Right lobe of liver (tissue), 6 donors: ENCODE data around the gene BLMH. TPM values are rescaled to one million over a fixed set of nuclear protein-coding genes. Genes with fewer than 3 reads are reported as not detected.

Source experiments
- ATAC-seq, 4 donors: fragments of 200-7000 bp; cut with Tn5 transposase; one replicate each; pipeline ENCODE4 v1.9.1; 2020; ENCODE audit warnings: mild to moderate bottlenecking in 4 of 4, moderate library complexity in 4 of 4
- DNase-seq, 3 donors: peaks; one replicate each; pipeline ENCODE4 v3.0.0-alpha.2; 2020
- H3K27ac ChIP-seq, 3 donors: fragments of 200-600 bp; one replicate each; pipeline ENCODE4 v1.8.0; 2022
- H3K27me3 ChIP-seq, 2 donors: fragments of 200-600 bp; one replicate each; pipeline ENCODE4 v1.8.0; 2022
- H3K36me3 ChIP-seq, 4 donors: fragments of 200-600 bp; sonication (generic) in 1 of 4; one replicate each; pipeline versions ENCODE4 v1.5.1 to v1.8.0; 2017 to 2022; ENCODE audit warnings: control low read depth in 1 of 4
- H3K4me1 ChIP-seq, 4 donors: fragments of 200-600 bp; sonication (generic) in 1 of 4; one replicate each; pipeline versions ENCODE4 v1.5.1 to v1.8.0; 2017 to 2022; ENCODE audit warnings: control low read depth in 1 of 4
- H3K4me3 ChIP-seq, 3 donors: fragments of 200-600 bp; one replicate each; pipeline ENCODE4 v1.8.0; 2022
- H3K9me3 ChIP-seq, 4 donors: fragments of 200-600 bp; sonication (generic) in 1 of 4; one replicate each; pipeline versions ENCODE4 v1.5.1 to v1.8.0; 2017 to 2022; ENCODE audit warnings: control low read depth in 1 of 4
- POLR2A ChIP-seq: fragments of 450-650 bp; IDR thresholded peaks from one replicate; pipeline ENCODE4 v1.6.1; 2017; ENCODE audit warnings: antibody characterized with exemption, mild to moderate bottlenecking
- WGBS: methylation state at CpG from one replicate; pipeline ENCODE4 v1.1.6; 2018; ENCODE audit warnings: low coverage, low lambda C conversion rate; ENCODE audit not compliant: insufficient coverage; ENCODE audit errors: missing lambda C conversion rate; 5-methylcytosine and 5-hydroxymethylcytosine counted together
- intact Hi-C, 2 donors: fragments of 100-400 bp; cut with DNase I; formaldehyde crosslinking; loops; one replicate each; pipeline versions ENCODE4 v1.11.2 to v1.14.1; 2022
- total RNA-seq, 6 experiments: library from RNA; depleted of rRNA in 2 of 6; stranded (reverse); fragments of >200 nt in 2 of 6; fragmentation: NEBNext Ultra II Directional in 3 of 6; extraction: Animal tissue kit (Norgen Biotek cat#: 25700) in 3 of 6; gene quantifications; one replicate each; pipeline versions ENCODE4 v1.1.0 to v1.2.4, GENCODE V29; 2016 to 2023
- TF ChIP-seq, protein P1 (sequence below), 4 donors: fragments of 200-600 bp in 3 of 4; fragments of 450-650 bp in 1 of 4; IDR thresholded peaks; one replicate each; pipeline versions ENCODE4 v1.5.1 to v1.8.0; 2016 to 2022; ENCODE audit warnings: antibody characterized with exemption in 4 of 4, mild to moderate bottlenecking in 2 of 4
- donor health status: DM: no; HTN: yes; CAD: no.
- donor health status: DM: no; HTN: no; CAD: no.
- donor health status: DM: no; HTN: no; CAD: no.
- donor health status: DM: no; HTN: yes; CAD: no.
- donor health status: DM: no; HTN: yes; CAD: no.

The BLMH gene
- total RNA-seq, 6 experiments from 2014 or later: 7.0 to 9.2 (median 7.3) TPM

DNA sequence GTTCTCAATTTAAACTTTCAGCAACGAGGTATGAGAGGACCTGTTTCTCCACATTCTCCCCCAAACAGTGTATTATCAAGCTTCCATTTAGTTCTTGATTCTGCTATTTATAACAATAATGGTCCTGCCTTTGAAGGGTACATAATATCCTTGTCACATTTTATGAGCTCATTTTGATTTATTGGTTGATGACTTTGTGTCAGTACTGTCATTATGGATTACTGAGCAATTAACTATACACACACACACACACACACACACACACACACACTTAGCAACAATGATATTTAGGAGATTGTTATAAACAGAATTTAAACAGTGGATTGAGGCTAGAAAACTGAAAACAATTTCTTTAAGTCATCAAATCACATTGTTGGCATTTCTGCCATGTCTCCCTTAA, 35.1 kb upstream of the BLMH start:
- no peak overlapping the region for H3K27ac ChIP-seq
- DNase-seq (no peak), ATAC-seq (no peak)
- no peaks in the 10 kb centered on the region for H3K9me3 ChIP-seq
- 18% methylated on average over 1 of the region's 1 CpG for WGBS
- intact Hi-C loops: no loop called here
- peaks cover 0 to under 1% (median 0%) of the 10 kb centered on the region in 4 donors for H3K4me1 ChIP-seq
- TF ChIP-seq, protein P1, sequence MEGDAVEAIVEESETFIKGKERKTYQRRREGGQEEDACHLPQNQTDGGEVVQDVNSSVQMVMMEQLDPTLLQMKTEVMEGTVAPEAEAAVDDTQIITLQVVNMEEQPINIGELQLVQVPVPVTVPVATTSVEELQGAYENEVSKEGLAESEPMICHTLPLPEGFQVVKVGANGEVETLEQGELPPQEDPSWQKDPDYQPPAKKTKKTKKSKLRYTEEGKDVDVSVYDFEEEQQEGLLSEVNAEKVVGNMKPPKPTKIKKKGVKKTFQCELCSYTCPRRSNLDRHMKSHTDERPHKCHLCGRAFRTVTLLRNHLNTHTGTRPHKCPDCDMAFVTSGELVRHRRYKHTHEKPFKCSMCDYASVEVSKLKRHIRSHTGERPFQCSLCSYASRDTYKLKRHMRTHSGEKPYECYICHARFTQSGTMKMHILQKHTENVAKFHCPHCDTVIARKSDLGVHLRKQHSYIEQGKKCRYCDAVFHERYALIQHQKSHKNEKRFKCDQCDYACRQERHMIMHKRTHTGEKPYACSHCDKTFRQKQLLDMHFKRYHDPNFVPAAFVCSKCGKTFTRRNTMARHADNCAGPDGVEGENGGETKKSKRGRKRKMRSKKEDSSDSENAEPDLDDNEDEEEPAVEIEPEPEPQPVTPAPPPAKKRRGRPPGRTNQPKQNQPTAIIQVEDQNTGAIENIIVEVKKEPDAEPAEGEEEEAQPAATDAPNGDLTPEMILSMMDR (IDR thresholded peaks at IDR 0.05): no peak
- TF ChIP-seq POLR2A: no peak
- H3K36me3 ChIP-seq: no peaks in the 10 kb centered on the region
- H3K27me3 ChIP-seq: peaks cover 0 to 5% of the 10 kb centered on the region in 2 donors
- H3K4me3 ChIP-seq: no peak overlapping the region

DNA sequence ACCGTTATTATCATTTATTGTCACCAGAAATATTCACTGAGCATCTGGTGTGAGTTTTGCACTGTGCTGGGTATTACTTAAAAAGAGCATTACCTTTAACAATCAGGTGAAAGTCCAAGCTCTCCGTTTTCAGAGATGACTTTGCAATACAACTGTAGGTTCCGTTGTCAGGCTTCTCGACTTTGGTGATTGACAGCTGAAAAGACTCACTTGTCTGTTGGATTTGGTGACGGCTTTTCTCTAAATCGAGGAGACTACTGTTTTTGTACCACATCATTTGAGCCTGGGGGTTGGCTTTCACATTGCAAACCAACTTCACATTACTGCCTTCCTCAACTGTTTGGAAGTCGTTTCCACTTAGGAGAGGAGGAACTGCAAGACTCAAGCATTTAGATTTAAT, 33.0 kb upstream of the BLMH start:
- Histone ChIP-seq H3K27me3 (peaks cover 0 to 5% of the 10 kb centered on the region in 2 donors), H3K4me3 (no peak overlapping the region), H3K4me1 (no peaks in the 10 kb centered on the region), H3K9me3 (no peaks in the 10 kb centered on the region), H3K36me3 (no peaks in the 10 kb centered on the region), H3K27ac (no peak overlapping the region)
- 41% methylated on average over 5 of the region's 7 CpGs for WGBS
- TF ChIP-seq, protein P1 (IDR thresholded peaks at IDR 0.05): no peak
- no peak for TF ChIP-seq POLR2A
- no peak for DNase-seq
- intact Hi-C loops: no loop called here
- ATAC-seq: no peak

DNA sequence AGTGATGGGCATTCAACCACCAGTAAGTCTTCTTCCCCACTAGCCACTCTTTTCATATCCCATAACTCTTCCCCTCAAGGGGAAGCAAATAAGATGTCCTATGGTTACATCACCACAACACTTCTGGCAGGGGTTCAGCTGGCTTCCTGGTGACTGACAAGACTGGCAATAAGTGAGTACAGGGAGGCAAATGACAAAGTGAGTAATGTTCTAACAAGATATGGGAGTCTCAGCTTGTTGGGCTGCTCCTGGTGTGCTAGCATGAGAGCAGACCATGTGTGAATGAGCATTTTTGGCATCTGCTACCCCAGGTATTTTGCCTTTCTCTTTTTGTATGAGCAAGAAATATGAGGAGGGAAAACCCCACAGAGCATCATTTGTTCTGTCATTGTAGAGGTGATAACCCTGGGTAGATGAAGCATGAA, 32.2 kb upstream of the BLMH start:
- no peak overlapping the region for H3K4me3 ChIP-seq
- TF ChIP-seq POLR2A: no peak
- TF ChIP-seq, protein P1 (IDR thresholded peaks at IDR 0.05): no peak
- intact Hi-C loops: no loop called here
- H3K4me1 ChIP-seq: no peaks in the 10 kb centered on the region
- DNase-seq (no peak), ATAC-seq (peak; percentile 11 to 47 (median 34))
- peaks cover 0 to 5% of the 10 kb centered on the region in 2 donors for H3K27me3 ChIP-seq
- no peaks in the 10 kb centered on the region for H3K9me3 ChIP-seq
- H3K27ac ChIP-seq: no peak overlapping the region
- H3K36me3 ChIP-seq: no peaks in the 10 kb centered on the region

DNA sequence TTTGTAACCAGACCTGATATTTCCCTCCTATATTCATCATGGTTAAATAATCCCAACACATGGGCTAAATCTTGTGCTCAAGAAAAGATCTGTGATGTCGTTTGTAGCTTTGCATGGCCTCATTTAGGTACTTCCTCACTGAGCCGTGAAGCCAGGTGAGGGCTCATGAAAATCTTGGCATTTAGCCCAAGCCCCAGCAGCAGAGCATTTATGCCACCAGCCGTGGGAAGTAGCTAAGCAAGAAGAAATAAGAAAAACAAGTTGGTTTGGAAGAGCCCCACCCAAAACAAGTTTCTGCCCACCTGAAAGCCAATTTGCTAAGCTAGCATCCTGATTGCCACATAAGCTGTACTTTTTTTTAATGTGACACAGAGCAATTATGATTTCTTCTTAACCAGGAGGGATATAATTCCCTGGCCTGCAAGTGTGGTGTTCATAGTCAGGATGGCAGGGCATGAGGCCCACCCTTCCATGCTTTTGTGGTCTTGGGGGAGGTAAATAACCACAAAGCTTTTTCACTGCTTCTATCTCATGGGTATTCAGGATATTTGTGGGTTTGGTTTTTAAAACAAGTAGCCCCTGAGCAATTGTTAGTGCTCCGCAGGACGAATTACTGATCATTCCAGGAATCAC, 31.6 kb upstream of the BLMH start:
- Histone ChIP-seq H3K4me3 (no peak overlapping the region), H3K9me3 (no peaks in the 10 kb centered on the region), H3K27me3 (peaks cover 0 to 1% of the 10 kb centered on the region in 2 donors), H3K4me1 (no peaks in the 10 kb centered on the region), H3K36me3 (no peaks in the 10 kb centered on the region), H3K27ac (no peak overlapping the region)
- intact Hi-C loops: no loop called here
- DNase-seq (no peak), ATAC-seq (no peak)
- TF ChIP-seq, protein P1 (IDR thresholded peaks at IDR 0.05): no peak
- TF ChIP-seq POLR2A: no peak
- WGBS: 49% methylated on average over 5 of the region's 5 CpGs
